ENCODE results near the gene INF2. TPM values are rescaled to one million over a fixed set of nuclear protein-coding genes. Genes with fewer than 3 reads are reported as not detected.

Gene INF2
- total RNA-seq, 1 donor from 2014 or later = 25.5 TPM

DNA sequence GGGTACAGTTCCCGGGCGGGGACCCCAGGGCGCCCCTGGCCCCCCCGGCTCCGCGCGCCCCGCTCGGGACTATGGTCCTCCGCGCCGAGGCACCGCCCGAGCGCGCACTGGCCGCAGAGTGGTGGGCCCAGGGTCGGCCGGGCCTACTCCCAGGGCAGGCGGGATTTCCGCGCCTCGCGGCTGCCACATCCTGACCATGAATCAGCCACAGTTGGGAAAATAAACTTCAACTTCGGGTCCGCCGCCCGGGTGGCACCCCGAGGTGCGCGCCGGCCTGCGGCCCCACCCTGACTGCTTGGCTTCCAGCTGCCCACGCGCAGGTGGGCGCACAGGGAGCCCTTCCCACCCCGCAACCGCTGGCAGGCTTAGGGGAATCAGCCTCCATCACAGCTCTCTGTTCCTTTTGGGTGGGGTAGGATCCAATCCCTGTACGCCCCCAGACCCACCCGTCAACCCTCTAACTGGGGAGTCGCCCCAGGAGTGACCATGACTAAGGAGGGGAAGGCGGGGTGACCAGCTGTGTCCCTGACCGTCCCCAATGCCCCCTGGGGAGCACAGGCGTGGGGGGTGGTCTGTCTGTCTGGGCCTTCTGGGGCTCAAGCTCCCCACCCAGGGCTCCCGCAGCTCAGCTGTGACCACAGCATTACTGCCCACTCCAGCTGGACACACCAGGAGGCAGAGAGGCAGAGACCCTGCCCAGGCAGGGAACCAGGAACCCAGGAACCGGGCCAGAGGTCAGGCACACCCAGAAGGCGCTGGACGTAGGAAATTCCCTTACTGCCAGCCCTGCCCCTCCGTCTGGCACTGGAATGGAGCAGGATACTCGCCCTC lies 678 bp downstream of the INF2 start:
- no peak for DNase-seq (ENCODE audit: low spot score)

DNA sequence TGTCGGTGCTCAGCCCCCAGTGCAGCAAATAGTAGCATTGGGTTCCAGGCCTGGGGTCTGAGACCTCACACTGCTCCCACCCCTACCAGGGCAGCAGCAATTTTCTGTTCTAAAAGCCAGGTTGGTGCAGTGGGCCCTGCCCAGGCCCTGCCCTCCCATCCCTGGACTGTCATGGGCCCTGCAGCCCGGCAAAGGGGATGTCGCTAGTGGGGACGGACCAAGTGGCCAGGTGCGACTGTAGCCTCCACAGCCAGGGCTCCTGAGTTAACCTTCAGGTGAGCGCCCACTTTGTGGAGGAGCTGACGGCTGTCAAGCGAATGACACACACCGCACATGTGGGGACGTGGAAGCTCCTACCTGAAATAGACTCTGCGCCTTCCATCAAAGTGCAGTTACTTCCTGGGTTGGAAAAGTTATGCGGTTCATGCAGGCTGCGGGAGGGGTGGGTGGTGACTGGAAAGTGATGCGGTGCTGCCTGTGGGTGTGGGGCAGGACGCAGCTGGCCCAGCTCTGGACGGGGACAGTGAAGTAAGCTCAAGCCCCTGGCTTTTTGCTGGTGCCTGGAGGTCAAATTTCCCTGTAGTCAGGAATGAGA lies 1.5 kb downstream of the INF2 start:
- DNase-seq (ENCODE audit: low spot score) = no peak

DNA sequence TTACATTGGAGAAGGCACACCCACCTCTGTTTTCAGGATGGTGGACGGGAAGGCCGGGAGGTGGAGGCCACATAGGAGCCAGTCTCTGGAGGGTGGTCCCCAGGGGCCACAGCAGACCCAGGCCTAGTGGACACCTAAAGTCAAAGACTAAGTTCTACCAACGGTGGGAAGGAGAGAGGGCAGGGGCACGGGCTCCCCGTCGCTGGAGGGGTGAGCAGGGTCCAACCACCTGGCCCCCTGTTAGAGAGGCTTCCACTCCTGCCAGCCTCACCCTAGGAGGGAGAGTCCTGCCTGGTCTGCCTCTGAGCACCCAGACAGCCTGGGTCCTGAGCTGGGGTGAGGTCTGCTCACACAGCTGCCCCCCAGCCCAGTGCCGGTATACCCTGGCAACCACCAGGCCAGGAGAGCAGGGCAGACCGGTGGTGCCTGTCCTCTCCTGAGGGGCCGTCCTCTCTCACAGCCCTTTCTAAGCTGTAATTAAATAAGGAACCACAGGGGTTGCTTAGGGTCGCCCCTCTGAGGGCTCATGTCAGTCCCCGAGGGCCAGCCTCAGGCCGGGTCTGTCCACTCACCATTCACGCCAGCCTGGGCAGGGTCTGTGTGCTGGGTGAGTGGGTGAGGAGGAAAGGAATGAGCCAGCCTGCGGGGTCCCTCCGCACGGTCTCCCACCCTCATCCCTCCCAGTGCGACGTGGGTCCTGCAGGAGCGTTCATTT lies 2.3 kb downstream of the INF2 start:
- DNase-seq (ENCODE audit: low spot score) = no peak

DNA sequence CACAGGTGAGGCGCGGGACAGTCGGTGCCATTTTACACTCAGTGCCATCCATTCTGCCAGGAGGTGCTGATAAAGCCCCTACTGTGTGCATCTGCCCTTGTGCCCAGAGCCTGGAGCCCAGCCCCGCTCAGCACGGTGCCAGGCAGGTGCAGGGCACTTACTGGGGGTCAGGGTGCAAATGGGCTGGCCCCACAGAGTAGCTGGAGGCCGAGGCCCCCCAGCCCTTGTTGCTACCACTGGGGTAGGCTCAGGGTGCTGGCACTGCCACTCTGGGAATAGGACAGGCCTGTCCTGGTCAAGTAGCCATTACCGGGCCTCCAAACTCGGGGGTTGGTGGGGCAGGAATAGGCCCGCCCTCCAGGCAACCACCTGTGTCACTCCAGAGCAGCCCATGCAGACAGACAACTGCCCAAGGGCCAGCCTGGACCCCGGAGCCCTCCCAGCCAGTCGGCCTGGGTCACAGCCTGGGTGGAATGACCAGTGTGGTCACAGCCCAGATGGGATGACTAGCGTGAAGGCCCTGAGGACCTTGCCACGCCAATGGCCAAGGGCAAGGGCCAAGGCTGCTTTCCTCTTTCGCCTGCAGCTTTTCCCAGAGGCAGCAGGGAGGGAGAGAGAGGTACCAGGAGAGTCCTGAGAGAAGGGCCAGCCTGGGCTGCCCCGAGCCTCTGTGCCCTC lies 3.0 kb downstream of the INF2 start:
- no peak for DNase-seq (ENCODE audit: low spot score)

DNA sequence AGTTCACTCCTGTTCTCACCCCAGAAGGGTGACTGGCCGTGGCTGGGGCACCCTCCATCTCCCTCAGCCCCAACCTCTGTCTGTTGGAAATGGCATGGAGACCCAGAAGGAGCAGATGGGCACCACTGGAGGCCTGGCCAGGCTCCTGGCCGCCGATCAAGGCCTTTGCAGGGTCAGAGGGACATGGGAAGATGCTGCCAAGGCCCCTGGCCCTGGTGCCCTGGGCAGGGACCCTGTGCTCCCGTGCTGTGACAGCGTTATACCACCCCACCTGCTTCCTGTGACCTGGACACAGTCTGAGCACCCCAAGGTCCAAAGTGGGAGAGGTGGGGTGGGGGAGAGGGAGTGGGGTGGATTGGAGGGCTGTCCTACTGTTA lies 3.5 kb downstream of the INF2 start:
- no peak for DNase-seq (ENCODE audit: low spot score)

DNA sequence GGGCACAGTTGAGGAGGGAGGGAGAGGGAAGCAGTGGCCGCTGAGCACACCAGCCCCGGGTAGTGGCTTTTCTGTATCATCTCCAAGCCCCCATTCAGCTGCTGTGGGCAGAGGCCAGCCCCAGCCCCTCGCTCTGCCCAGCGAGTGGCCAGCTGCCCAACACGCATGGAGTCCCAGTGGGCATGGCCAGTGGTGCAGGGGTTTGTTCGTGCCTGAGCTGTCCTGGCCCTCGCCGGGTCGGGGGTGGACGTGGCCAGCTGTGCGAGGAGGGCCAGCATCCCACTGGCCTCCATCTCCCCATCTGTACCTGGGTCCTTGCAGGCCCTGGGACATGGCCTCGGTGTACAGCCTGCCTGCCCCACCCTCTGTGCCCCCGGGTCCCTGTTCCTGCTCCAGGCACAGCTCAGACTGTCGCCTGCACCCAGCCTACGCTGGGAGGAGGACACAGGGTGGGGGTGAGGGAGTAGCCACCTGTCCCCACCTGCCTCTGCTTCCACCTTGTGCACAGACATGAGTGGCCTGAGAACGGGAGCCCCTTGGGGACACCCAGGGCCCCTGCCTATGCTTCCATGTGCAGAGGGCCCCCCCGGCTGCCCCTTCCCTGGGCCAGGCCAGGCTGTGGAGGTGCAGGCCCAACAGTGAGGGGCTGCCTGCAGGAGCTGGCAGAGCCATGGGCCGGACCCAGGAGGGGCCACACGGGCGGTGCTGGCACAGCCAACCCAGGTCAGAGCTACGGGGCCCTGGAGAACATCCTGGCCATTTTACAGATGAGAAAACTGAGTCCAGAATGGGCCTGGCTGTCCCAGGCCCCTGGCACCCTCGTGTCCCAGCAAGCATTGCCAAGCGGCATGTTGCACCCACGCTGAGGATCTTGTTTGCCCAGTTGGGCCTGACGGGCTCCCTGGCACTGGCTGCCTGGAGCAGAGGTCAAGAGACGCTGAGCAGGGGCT lies 4.3 kb downstream of the INF2 start:
- DNase-seq (ENCODE audit: low spot score) = no peak

DNA sequence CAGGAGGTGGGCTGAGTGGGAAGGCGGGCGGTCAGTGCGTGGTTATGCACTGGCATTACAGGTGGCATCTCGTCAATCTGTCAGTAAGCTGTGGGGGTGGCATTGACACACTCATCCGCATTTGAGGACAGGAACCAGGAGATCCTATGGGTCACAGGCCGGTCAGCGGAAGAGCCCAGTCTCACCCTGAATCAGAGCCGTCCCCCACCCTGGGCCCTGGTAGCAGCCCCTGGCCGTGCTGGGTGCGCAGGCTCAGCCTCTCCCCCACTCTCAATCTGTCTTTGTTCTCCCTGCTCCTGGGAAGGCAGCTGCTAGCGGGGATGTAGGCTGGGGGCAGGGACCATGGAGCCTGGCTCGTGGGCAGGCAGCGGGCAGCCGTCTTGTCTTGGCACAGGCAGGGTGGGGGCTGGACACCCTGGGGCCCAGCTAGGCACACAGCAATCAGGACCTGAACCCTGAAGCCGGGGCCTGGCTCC lies 5.1 kb downstream of the INF2 start:
- no peak for DNase-seq (ENCODE audit: low spot score)

DNA sequence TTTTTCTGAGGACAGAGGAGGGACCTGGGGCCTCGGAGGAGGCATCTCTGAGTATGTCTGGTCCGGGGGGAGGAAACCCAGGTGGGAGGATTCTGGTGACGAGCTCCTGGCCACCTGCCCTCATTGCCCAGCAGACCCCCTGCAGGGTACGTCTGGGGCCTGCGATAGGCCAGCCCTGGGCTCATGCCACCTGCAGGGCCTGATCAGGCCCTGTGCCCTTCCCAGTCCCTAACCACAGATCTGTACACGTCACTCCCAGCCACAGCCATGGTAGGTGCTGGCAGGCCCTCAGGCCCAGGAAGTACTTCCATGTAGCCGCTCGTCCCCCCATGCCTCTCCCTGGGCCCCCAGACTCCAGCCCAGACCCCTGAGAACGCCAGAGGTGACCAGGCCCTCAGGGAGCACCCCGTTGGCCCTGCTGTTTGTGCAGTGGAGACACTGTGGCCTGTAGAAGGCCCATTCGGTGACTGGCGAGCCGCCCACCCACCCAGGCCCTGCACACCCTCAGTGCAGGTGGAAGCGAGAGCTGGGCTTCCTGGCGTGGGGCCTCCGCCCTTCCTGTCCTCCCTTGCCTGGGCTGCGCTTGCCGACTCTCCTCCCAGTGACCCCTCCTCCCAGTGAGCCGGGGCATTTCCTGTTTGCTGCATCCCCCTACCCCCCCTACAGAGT lies 5.7 kb downstream of the INF2 start:
- DNase-seq (ENCODE audit: low spot score) = no peak

DNA sequence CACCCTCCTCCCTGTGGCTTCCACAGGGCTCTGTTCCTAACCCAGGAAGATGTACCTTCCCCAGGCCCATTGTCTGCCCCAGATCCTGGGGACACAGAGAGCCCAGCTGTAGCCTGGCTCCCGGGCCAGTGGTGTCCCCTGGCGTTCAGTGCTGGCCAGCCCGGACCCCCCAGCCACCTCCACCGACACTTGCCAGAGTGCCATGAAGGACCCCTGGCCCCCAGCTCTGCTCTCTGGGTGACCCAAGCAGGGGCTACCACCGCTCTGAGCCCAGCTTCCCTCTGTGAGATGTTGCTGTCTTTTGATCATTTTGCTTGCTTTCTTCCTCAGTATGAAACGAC lies 6.2 kb downstream of the INF2 start:
- no peak for DNase-seq (ENCODE audit: low spot score)

DNA sequence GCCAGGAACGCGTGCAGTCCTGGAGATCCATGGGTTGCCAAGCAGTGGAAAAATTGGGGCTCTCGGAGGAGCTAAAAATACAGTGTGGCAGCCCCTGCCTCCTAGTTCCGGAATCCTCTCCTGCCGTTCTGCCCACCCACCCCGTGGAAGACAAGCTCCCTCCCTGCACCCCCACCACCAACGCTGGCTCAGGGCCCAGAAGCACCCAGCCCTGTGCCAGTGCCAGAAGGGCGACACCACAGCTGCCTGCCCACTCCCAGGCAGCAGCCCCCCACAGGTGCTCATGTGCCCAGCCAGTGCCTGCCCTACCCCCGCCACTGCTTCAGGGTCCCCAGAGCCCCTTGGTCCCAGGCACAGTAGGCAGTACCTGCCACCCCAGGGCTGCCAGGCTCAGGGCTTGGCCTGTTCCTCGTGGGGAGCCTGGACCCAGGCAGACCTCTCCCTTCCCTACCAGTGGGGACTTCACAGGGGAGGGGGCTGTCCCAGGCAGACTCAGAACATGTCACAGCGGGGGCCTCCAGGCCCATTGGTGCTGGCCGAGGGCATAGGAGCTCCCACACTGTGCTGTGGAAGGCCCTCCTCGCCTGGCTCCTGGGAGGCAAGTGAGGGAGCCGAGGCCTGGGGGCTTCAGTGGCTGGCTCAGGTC lies 7.4 kb downstream of the INF2 start:
- DNase-seq (ENCODE audit: low spot score) = no peak

DNA sequence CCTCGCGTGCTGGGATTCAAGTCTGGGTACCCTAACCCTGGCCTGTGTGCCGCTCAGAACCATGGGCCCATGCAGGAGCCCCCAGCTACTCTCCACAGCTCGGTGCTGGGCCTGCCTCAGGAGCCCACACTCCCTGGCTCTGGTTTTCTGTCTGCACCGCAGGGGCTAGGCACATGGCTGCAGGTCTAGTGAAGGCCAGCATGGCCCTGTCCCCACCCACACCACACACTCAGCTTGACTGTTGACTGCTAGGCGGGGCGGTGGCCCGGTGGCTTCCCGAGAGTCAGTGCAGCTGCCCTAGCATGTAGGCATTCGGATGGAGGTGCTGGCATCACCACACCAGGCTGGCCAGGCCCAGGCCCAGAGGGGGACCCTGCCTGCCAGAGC lies 7.9 kb downstream of the INF2 start:
- no peak for DNase-seq (ENCODE audit: low spot score)

DNA sequence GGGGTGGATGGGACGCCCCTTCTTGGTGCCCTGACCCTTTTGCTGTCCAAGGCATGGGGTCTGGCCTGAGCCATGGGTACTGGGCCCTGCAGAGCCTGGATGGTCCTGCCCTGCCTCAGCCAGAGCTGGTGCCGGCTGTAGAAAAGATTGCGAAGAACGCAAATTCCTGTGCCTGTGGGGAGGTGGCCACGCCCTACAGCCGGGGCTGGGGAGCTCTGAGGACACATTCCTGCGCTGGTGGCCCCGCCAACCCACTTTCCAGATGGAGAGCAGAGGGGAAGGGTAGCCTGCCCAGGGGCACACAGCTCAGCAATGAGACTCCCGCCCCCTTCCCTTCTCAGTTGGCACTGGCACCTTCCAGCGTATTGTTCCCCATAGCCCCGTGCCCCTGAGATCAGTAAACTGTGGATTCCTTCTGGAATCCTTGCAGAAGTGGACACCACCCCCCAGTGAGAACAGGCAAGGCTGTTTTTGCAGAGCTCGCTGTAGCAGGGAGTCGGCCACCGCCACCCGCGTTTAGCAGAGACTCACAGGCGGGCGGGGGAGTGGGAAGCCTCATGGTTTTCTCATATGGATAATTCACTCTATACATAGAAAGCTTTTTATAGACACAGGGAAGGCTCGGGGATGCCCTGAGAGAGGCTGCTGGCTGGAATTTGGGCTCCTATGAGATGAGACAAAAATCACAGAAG lies 8.6 kb downstream of the INF2 start:
- DNase-seq (ENCODE audit: low spot score) = peak; percentile 44

DNA sequence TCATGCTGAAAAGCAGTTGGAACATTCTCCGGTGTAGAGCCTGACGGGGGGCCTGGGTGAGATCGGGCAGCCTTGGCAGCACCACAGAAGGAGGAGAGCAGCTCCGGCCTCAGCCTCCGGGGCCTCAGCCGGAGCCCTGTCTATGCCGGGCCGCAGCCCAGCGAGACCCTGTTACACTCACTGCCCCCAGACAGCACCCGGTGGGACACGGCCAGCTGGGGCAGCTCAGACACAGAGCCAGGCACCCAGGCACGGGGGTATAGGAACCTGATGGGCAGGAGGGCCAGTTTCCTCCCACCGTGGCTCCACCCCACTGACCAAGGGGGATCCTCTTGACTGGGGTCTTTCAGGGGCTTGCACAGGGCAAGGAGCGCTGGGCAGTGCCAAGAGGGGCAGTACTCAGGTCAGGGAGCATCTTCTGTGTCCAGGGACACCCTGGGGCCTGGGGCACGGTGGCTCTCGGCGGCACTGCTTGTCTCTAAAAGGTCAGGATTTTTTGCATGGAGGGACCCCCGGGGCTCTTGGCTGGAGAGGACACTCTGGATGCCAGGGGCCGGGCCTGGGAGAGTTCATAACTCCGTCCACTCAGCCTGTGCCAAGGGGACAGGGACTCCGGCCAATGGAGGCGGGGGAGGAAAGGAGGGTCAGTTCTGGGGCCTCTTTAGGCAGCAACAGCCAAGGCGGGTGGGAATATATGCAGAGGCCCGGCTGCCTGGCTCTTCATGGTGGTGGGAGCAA lies 9.4 kb downstream of the INF2 start:
- no peak for DNase-seq (ENCODE audit: low spot score)

DNA sequence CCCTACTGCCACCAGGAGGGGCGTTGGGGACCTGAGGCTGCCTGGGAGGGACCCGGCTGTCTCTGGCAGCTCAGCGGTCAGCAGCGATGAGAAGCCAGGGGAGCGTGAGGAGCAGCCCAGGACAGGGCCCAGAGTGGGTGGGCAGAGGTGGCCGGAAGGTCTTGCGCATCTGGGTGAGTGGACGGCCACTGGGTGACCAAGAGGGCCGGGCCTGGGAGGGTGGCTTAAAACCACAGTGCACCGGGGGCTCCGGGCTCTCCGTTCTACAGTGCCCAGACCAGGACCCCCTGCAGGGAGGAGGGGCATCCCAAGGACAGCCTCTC lies 10.0 kb downstream of the INF2 start:
- no peak for DNase-seq (ENCODE audit: low spot score)

DNA sequence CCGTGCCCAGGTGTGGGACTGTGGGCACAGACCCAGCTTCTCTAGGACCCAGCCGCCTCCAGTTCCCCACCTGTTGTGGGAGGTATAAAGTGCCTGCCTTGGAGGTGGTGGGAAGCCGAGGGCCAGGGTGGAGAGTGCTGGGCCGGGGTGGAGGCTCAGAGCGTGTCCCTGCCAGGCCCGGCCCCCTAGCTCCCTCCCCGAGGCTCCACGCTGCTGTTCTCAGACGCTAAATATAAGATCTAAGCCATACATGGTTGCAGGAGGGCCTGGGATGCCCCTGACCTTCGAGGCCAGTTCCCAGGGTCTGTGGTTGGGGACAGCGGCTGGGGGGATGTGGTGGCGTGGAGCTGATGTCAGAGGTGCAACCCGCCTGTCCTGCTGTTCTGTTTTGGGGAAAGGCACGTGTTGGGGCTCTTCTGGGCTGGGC lies 10.8 kb downstream of the INF2 start:
- no peak for DNase-seq (ENCODE audit: low spot score)

DNA sequence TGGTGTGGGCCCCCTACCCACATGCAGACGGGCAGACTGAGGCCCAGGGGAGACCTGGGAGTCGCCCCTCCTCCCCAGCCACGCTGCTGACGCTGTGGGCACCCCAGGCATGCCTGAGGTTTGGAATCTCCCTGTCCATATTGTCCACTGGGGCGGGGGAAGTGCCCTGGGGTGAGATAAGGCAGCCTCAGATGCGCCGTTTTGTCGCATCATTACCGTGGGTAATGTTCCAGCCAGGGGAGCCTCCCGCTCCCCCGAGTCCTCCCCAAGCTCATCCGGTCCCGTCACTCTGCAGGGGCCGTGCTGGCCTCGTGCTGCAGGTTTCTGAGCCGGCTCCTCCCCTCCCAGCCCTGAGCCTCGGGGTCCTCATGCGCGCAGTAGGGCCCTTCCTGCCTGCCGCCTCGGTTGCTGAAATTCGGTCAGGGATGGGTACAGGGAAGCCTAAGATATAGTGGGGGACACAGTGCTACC lies 11.4 kb downstream of the INF2 start:
- no peak for DNase-seq (ENCODE audit: low spot score)

DNA sequence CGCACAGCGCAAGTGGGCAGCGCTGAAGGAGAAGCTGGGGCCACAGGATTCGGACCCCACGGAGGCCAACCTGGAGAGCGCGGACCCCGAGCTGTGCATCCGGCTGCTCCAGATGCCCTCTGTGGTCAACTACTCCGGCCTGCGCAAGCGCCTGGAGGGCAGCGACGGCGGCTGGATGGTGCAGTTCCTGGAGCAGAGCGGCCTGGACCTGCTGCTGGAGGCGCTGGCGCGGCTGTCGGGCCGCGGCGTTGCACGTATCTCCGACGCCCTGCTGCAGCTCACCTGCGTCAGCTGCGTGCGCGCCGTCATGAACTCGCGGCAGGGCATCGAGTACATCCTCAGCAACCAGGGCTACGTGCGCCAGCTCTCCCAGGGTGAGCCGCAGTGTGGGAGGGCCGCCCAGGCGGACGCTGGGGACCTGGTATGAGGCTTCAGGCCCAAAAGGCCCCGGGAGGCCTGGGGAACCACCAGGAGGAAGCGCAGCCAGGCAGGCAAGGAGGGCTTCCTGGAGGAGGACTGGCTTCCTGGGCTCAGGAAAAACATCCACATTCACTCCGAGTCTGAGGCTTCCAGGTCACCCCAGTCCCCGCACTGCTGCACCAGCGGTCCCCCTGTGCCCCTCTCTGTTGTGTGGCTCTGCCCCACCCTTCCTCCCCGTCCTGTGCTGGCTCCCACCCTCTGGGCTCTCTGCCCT lies 12.1 kb downstream of the INF2 start:
- DNase-seq (ENCODE audit: low spot score) = no peak

DNA sequence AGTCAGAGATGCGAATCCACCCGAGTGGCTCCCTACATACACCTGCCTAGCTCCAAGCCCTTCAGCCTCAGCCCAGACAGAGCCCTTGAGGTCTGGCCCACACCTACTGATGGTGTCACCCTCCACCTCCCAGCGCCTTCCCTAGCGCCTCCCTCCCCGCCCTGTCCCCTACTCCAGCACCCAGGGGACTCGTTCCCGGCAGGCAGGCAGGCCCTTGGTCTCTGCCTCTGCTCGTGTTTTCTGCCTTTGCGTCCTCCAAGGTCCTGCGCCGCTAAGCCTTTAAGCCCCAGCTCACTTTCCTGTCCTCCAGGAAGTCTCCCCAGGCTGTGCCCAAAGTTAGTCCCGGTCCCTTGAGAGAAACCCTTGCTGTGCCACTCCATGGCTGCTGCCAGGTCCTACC lies 12.7 kb downstream of the INF2 start:
- DNase-seq (ENCODE audit: low spot score) = no peak

Data from umbilical cord (tissue), 2 donors.